ENCODE data around the gene UBALD2. TPM values are rescaled to one million over a fixed set of nuclear protein-coding genes. Genes with fewer than 3 reads are reported as not detected.
"Not testable (repeated sequence)": the region's sequence is repeated elsewhere in the genome, so short reads cannot be mapped to it uniquely, and the experiment has no call there.

Gene UBALD2
- total RNA-seq, 1 donor from 2014 or later: 217 TPM

DNA sequence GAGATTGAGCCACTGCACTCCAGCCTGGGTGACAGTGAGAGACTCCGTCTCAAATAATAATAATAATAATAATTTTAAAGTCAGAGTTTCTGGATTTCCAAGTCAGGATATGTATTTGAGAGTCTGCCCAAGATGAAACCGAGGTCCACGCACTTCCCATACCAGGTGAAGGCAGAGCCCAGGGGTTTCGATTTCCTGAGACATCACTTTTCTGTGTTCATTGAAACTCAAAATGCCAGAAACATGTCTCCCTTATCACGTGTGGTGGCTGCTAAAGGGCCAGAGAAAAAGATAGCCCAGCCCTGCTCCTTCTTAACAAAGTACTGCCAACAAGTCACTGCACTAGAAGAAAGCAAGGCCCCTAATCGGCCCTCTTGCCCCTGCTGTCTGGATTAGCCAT is 15.0 kb upstream of the UBALD2 start:
- Mint-ChIP-seq H3K36me3 (ENCODE audit: low read depth) (no peaks in the 10 kb centered on the region), H3K27ac (no peak overlapping the region), H3K27me3 (ENCODE audit: insufficient read depth) (no peaks in the 10 kb centered on the region), H3K4me3 (no peak overlapping the region), H3K9me3 (no peaks in the 10 kb centered on the region), H3K4me1 (ENCODE audit: low read depth) (peaks cover 58% of the 10 kb centered on the region)
- no peak for DNase-seq (ENCODE audit: low spot score)
- intact Hi-C loops (cut with micrococcal nuclease): no loop called here

GRCh38 chr17:76251478-76252039 is 13.6 kb upstream of the UBALD2 start:
- Mint-ChIP-seq H3K9me3 (no peaks in the 10 kb centered on the region), H3K4me1 (ENCODE audit: low read depth) (peaks cover 62% of the 10 kb centered on the region), H3K4me3 (peak overlapping the region; percentile 81), H3K27me3 (ENCODE audit: insufficient read depth) (no peaks in the 10 kb centered on the region), H3K36me3 (ENCODE audit: low read depth) (peaks cover under 1% of the 10 kb centered on the region), H3K27ac (peak overlapping the region; percentile 98)
- DNase-seq (ENCODE audit: low spot score): no peak
- intact Hi-C loops (cut with micrococcal nuclease): loop anchor here (1.0 kb wide), 1 partner anchor 13 kb away; no protein-coding TSS in a partner anchor

DNA sequence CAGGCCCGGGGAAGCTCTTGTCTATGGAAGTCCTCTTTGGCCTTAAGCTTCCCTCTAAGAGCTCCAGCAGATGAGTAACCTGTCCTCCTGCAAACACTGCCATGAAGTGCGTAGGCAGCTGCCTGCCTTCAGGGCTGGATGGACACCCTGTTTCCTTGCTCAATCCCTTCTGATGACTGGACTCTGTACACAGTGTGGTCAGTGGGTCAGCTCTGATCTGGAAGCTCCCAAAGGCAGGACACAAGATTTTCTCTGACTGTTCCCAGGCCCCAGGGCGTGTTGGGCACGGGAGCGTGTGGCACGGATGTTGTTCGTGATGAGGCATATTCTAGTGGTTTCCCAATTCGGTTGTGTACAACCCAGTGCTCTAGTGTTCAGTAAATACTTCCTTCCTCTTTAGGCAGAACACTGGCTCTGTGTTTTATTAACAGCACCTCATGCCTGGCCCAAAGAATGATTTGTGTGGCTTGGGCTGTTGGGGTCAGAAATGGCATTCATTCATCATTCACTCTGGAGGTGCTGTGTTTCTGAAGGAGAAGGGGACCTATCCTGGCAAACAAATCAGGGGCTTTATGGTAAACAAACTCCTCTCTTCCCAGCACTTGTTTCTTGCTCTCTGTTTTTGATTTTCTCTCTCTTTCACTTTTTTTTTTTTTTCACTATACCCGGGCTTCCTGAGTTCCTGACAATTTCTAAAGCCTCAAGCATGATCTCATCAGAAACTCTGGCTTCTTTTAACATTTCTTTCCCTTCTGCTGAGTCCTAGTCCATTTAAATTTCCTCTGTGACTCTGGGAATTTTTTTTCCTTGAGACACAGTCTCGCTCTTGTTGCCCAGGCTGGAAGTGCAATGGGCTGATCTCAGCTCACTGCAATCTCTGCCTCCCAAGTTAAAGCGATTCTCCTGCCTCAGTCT is 12.9 kb upstream of the UBALD2 start:
- H3K27me3 Mint-ChIP-seq (ENCODE audit: insufficient read depth): no peaks in the 10 kb centered on the region
- H3K36me3 Mint-ChIP-seq (ENCODE audit: low read depth): peaks cover 4% of the 10 kb centered on the region
- peaks cover 64% of the 10 kb centered on the region for H3K4me1 Mint-ChIP-seq (ENCODE audit: low read depth)
- peak; percentile 48 for DNase-seq (ENCODE audit: low spot score)
- H3K9me3 Mint-ChIP-seq: peaks cover 3% of the 10 kb centered on the region
- H3K4me3 Mint-ChIP-seq: peak overlapping the region; percentile 81
- peak overlapping the region; percentile 98 for H3K27ac Mint-ChIP-seq
- intact Hi-C loops (cut with micrococcal nuclease): loop anchor here (1.0 kb wide), 1 partner anchor 12 kb away; no protein-coding TSS in a partner anchor

DNA sequence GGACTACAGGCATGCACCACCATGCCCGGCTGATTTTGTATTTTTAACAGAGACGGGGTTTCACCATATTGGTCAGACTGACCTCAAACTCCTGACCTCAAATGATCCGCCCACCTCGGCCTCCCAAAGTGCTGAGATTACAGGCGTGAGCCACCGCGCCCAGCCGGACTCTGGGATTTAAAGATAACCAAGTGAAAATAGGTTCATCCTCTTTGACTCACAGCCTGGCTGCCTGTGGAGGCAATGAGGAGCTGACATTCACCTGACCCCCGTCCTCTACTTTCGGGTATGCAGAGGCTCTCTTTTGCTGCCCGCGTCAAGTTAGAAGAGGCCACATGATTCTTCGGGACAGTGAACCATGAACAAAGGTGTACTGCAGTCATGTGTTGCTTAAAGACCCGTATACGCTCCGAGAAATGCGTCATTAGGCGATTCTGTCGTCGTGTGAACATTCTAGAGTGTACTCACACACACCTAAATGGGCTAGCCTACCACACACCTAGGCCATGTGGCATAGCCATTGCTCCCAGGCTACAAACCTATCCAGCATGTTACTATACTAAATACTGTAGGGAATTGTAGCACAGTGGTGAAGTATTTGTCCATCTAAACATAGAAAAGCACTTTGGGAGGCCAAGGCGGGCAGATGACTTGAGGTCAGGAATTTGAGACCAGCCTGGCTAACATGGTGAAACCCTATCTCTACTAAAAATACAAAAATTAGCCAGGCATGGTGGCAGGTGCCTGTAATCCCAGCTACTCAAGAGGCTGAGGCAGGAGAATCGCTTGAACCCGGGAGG is 12.0 kb upstream of the UBALD2 start:
- not testable (repeated sequence) for DNase-seq (ENCODE audit: low spot score); H3K36me3 Mint-ChIP-seq (ENCODE audit: low read depth); H3K27me3 Mint-ChIP-seq (ENCODE audit: insufficient read depth); H3K9me3 Mint-ChIP-seq
- peak overlapping the region; percentile 81 for H3K4me3 Mint-ChIP-seq
- peak overlapping the region; percentile 98 for H3K27ac Mint-ChIP-seq
- peaks cover 57% of the 10 kb centered on the region for H3K4me1 Mint-ChIP-seq (ENCODE audit: low read depth)
- intact Hi-C loops (cut with micrococcal nuclease): loop anchor here (1.0 kb wide), 1 partner anchor 11 kb away; no protein-coding TSS in a partner anchor

DNA sequence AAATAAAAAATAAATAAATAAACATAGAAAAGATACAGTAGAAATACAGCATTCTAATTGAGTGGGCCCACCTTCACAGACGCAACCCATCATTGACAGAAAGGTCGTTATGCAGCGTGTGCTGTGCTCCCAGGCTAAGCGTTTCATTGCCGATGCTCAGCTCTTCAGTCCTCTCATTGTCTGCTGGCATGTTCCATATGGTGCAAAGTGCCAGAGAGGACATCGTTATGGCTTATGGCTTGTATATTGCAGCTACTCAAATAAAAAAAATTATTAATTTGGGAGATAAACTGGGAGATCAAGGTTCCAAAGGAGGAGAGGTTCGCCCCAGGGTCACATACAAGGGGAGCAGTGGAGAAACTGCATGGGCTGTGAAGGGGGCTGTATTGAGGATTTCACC is 11.3 kb upstream of the UBALD2 start:
- Mint-ChIP-seq H3K36me3 (ENCODE audit: low read depth) (peaks cover 4% of the 10 kb centered on the region), H3K4me1 (ENCODE audit: low read depth) (peaks cover 52% of the 10 kb centered on the region), H3K27ac (no peak overlapping the region), H3K27me3 (ENCODE audit: insufficient read depth) (no peaks in the 10 kb centered on the region), H3K9me3 (peaks cover 3% of the 10 kb centered on the region), H3K4me3 (peak overlapping the region; percentile 10)
- intact Hi-C loops (cut with micrococcal nuclease): no loop called here
- no peak for DNase-seq (ENCODE audit: low spot score)

- Mint-ChIP-seq H3K4me1 (ENCODE audit: low read depth) (peaks cover 54% of the 10 kb centered on the region), H3K27ac (no peak overlapping the region), H3K27me3 (ENCODE audit: insufficient read depth) (no peaks in the 10 kb centered on the region), H3K9me3 (peaks cover 3% of the 10 kb centered on the region), H3K36me3 (ENCODE audit: low read depth) (peaks cover 4% of the 10 kb centered on the region), H3K4me3 (no peak overlapping the region)
- intact Hi-C loops (cut with micrococcal nuclease): no loop called here
- DNase-seq (ENCODE audit: low spot score): no peak
Measured at GRCh38 chr17:76254275-76254674, 10.9 kb upstream of the UBALD2 start.

- H3K9me3 Mint-ChIP-seq: peaks cover 3% of the 10 kb centered on the region
- DNase-seq (ENCODE audit: low spot score): no peak
- intact Hi-C loops (cut with micrococcal nuclease): loop anchor here (1.0 kb wide), 1 partner anchor 8 kb away; no protein-coding TSS in a partner anchor
- no peaks in the 10 kb centered on the region for H3K27me3 Mint-ChIP-seq (ENCODE audit: insufficient read depth)
- peaks cover 63% of the 10 kb centered on the region for H3K4me1 Mint-ChIP-seq (ENCODE audit: low read depth)
- no peak overlapping the region for H3K27ac Mint-ChIP-seq
- peaks cover 4% of the 10 kb centered on the region for H3K36me3 Mint-ChIP-seq (ENCODE audit: low read depth)
- no peak overlapping the region for H3K4me3 Mint-ChIP-seq
Measured at GRCh38 chr17:76255801-76256429, 9.2 kb upstream of the UBALD2 start.

DNA sequence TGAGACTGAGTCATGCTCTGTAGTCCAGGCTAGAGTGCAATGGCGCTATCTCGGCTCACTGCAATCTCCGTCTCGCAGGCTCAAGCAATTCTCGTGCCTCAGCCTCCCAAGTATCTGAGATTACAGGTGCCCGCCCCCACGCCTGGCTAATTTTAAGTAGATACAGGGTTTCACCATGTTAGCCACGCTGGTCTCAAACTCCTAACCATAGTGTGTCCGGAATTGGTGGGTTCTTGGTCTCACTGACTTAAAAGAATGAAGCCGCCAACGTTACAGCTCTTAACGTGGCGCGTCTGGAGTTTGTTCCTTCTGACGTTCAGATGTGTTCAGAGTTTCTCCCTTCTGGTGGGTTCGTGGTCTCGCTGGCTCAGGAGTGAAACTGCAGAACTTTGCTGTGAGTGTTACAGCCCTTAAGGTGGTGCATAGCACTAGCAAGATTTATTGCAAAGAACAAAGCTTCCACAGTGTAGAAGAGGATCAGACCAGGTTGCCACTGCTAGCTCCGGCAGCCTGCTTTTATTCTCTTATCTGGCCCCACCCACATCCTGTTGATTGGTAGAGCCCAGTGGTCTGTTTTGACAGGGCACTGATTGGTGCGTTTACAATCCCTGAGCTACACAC is 8.6 kb upstream of the UBALD2 start:
- not testable (repeated sequence) for H3K36me3 Mint-ChIP-seq (ENCODE audit: low read depth); H3K27me3 Mint-ChIP-seq (ENCODE audit: insufficient read depth); H3K9me3 Mint-ChIP-seq; DNase-seq (ENCODE audit: low spot score)
- peaks cover 60% of the 10 kb centered on the region for H3K4me1 Mint-ChIP-seq (ENCODE audit: low read depth)
- intact Hi-C loops (cut with micrococcal nuclease): loop anchor here (1.0 kb wide), 1 partner anchor 8 kb away; no protein-coding TSS in a partner anchor
- peak overlapping the region; percentile 62 for H3K4me3 Mint-ChIP-seq
- H3K27ac Mint-ChIP-seq: peak overlapping the region; percentile 86

DNA sequence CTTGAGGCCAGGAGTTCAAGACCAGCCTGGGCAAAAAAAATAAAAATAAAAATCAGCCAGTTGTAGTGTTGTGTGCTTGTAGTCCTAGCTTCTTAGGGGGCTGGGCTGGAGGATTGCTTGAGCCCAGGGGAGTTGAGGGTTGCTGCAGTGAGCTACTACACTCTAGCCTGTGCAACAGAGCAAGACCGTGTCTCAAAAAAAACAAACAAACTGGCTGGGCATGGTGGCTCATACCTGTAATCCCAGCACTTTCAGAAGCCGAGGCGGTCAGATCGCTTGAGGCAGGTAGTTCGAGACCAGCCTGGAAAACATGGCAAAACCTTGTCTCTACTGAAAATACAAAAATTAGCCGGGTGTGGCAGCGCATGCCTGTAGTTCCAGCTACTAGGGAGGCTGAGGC is 4.9 kb upstream of the UBALD2 start:
- Mint-ChIP-seq H3K9me3 (peaks cover 3% of the 10 kb centered on the region), H3K27me3 (ENCODE audit: insufficient read depth) (no peaks in the 10 kb centered on the region), H3K27ac (no peak overlapping the region), H3K4me1 (ENCODE audit: low read depth) (peaks cover 66% of the 10 kb centered on the region), H3K36me3 (ENCODE audit: low read depth) (peaks cover 4% of the 10 kb centered on the region), H3K4me3 (no peak overlapping the region)
- intact Hi-C loops (cut with micrococcal nuclease): loop anchor here (10.0 kb wide), 1 partner anchor 245 kb away; the partner anchor contains the start of gene RHBDF2
- no peak for DNase-seq (ENCODE audit: low spot score)

GRCh38 chr17:76260669-76261068 is 4.5 kb upstream of the UBALD2 start:
- peaks cover 4% of the 10 kb centered on the region for H3K36me3 Mint-ChIP-seq (ENCODE audit: low read depth)
- no peak overlapping the region for H3K4me3 Mint-ChIP-seq
- no peak for DNase-seq (ENCODE audit: low spot score)
- peaks cover 3% of the 10 kb centered on the region for H3K9me3 Mint-ChIP-seq
- H3K27ac Mint-ChIP-seq: peak overlapping the region; percentile 74
- intact Hi-C loops (cut with micrococcal nuclease): loop anchor here (10.0 kb wide), 1 partner anchor 244 kb away; the partner anchor contains the start of gene RHBDF2
- H3K4me1 Mint-ChIP-seq (ENCODE audit: low read depth): peaks cover 62% of the 10 kb centered on the region
- H3K27me3 Mint-ChIP-seq (ENCODE audit: insufficient read depth): no peaks in the 10 kb centered on the region

- peaks cover 3% of the 10 kb centered on the region for H3K9me3 Mint-ChIP-seq
- H3K27ac Mint-ChIP-seq: peak overlapping the region; percentile 94
- peak overlapping the region; percentile 22 for H3K4me3 Mint-ChIP-seq
- peaks cover 6% of the 10 kb centered on the region for H3K36me3 Mint-ChIP-seq (ENCODE audit: low read depth)
- H3K27me3 Mint-ChIP-seq (ENCODE audit: insufficient read depth): no peaks in the 10 kb centered on the region
- no peak for DNase-seq (ENCODE audit: low spot score)
- intact Hi-C loops (cut with micrococcal nuclease): loop anchor here (10.0 kb wide), 1 partner anchor 243 kb away; the partner anchor contains the start of gene RHBDF2
- peaks cover 52% of the 10 kb centered on the region for H3K4me1 Mint-ChIP-seq (ENCODE audit: low read depth)
Measured at GRCh38 chr17:76261421-76262215, 3.5 kb upstream of the UBALD2 start.

All from activated T-helper 1 cell treated with anti-CD3 and anti-CD28 coated beads, Interleukin-12 subunit alpha, Interleukin-12 subunit beta, Interleukin-2, Interleukin-4 antibody, amounts not matched to agents 30 ng/mL and 10 ng/mL and 1 ng/mL, durations not matched to agents 14 hours and 24 hours and 36 hours (primary cell).